Measurements from ENCODE around the gene TMEM208. TPM values are rescaled to one million over a fixed set of nuclear protein-coding genes. Genes with fewer than 3 reads are reported as not detected.

Gene TMEM208
- total and polyA plus RNA-seq, 2 of the 13 experiments (the other 11 are each of a cell fraction or from before 2014, with no cell fraction given), result 58.8 to 72.9 TPM

DNA sequence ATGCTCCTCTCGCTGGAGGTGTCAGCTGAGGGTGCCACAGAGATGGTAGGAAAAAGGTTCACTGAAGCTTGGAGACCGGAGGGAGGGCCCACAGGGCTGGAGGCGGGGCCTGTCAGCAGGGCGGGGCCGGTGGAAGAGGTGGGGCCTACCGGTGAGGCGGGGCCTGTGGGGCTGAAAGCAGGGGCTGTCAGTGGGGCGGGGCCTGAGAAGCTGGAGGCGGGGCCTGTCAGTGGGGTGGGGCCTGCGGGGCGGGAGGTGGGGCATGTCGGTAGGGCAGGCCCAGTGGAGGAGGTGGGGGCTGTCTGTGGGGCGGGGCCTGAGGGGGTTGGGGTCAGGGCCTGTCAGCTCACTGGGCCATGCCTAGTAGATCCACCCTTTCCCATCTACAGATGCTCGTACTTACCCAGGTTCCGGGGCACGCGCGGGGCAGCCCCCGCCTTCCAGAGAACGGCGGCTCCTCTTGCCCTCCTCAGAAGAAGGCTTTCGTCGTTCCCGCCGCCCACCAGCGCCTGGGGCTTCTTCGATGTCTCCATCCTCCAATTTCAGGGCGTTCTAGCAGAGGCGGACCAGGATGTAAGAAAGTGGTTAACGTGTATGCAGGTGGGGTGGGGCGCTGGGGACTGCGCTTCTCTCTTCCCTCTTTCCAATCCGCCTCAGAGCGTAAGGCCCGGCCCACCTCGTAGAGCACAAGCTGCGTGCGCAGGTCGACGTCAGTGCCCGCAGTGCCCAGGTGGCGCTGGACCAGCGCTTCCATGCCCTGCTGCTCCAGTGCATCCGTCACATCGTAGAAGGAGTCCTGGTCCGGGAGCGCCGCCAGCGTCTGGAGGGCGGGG is 9.8 kb downstream of the TMEM208 start (continued):
- TF ChIP-seq KDM4B (CRISPR knock-in tag; IDR thresholded peaks at IDR 0.05) (no peak), ZFP36L2 (CRISPR knock-in tag; IDR thresholded peaks at IDR 0.05) (no peak), ZNF772 (CRISPR knock-in tag; IDR thresholded peaks at IDR 0.05) (no peak), SP140L (CRISPR knock-in tag; IDR thresholded peaks at IDR 0.05; ENCODE audit: borderline replicate concordance) (no peak), ZNF207 (IDR thresholded peaks at IDR 0.05; ENCODE audit: borderline replicate concordance) (no peak)
- TF ChIP-seq, protein P1, sequence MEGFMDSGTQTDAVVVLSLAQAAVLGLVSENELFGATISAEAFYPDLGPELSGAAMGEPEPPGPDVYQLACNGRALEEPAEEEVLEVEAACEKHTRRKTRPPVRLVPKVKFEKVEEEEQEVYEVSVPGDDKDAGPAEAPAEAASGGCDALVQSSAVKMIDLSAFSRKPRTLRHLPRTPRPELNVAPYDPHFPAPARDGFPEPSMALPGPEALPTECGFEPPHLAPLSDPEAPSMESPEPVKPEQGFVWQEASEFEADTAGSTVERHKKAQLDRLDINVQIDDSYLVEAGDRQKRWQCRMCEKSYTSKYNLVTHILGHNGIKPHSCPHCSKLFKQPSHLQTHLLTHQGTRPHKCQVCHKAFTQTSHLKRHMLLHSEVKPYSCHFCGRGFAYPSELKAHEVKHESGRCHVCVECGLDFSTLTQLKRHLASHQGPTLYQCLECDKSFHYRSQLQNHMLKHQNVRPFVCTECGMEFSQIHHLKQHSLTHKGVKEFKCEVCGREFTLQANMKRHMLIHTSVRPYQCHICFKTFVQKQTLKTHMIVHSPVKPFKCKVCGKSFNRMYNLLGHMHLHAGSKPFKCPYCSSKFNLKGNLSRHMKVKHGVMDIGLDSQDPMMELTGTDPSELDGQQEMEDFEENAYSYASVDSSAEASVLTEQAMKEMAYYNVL (CRISPR knock-in tag; IDR thresholded peaks at IDR 0.05; ENCODE audit: borderline replicate concordance), result no peak
- TF ChIP-seq, protein P2, sequence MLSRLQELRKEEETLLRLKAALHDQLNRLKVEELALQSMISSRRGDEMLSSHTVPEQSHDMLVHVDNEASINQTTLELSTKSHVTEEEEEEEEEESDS (CRISPR knock-in tag; IDR thresholded peaks at IDR 0.05; ENCODE audit: borderline replicate concordance), result no peak

DNA sequence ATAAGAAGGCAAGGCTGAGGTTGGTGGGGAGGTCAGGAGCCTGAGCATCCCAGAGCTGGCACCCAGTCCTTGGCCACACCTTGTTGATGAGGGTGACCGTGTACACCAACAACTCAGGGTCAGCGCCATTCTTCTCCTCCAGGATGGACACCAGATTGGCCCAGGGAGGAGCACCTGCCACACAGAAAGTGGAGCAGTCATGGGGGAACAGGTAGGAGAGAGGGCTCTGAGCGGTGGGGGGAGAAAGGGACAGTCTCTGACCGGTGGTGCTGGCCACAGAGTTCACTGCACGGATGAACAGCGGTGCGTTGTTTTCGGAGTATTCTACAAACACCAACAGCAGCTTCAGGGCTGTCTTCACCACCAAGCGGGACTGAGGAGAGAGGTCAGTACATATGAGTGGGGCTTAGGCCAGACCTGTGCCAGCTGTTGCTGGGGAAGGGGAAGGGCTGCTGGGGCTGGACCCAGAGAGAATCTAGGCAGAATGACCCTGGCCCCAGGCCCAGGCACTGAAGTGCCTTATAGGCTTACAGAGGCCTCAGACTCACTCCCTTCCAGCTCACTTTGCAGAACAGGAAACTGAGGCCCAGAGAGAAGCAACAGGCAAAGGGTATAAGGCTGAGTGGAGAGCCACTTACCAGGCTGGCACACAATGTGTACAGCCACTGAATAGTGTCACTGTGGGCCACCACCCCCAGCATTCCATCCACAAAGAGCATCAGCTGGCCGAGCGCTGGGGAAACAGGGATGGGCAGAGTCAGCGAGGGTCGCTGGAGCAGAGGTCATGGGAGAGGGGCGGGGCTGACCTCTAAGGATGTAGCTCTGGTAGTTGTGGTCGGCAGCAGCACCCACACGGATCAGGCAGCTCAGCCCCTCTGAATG is 10.7 kb downstream of the TMEM208 start:
- intact Hi-C loops (cut with micrococcal nuclease; ENCODE audit: unreplicated experiment) (no loop called here), in situ Hi-C loops (cut with HindIII; ENCODE audit: extremely low pct_ligation_motif_present, low pct_unique_long_range_greater_than_20kb) (no loop called here)
- no peaks in the 10 kb centered on the region for H3K27me3 ChIP-seq (ENCODE audit: control insufficient read depth in 1 of 2, insufficient read depth in 2 of 2, low read length in 2 of 2)
- 89% methylated on average over 12 of the region's 16 CpGs for WGBS (ENCODE audit: low lambda C conversion rate)
- no peak for FAIRE-seq
- H3K4me1 ChIP-seq (ENCODE audit: insufficient read depth, low read length), result peaks cover 21% of the 10 kb centered on the region
- no peaks in the 10 kb centered on the region for H3K79me2 ChIP-seq (ENCODE audit: insufficient read depth, low read length)
- no peak for DNase-seq (ENCODE audit: low spot score)
- H3K27ac ChIP-seq (ENCODE audit: extremely low read length, insufficient read depth, low read length), result no peak overlapping the region
- peaks cover 30 to 45% of the 10 kb centered on the region in 2 experiments for H3K36me3 ChIP-seq (replicated peaks in 1 of 2; ENCODE audit: control insufficient read depth in 1 of 2, insufficient read depth in 2 of 2, low read length in 2 of 2)
- TF ChIP-seq ZNF781 (CRISPR knock-in tag; IDR thresholded peaks at IDR 0.05; ENCODE audit: borderline replicate concordance, not compliant biosample characterization), result no peak
- TF ChIP-seq, protein P3, sequence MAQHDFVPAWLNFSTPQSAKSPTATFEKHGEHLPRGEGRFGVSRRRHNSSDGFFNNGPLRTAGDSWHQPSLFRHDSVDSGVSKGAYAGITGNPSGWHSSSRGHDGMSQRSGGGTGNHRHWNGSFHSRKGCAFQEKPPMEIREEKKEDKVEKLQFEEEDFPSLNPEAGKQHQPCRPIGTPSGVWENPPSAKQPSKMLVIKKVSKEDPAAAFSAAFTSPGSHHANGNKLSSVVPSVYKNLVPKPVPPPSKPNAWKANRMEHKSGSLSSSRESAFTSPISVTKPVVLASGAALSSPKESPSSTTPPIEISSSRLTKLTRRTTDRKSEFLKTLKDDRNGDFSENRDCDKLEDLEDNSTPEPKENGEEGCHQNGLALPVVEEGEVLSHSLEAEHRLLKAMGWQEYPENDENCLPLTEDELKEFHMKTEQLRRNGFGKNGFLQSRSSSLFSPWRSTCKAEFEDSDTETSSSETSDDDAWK (CRISPR knock-in tag; IDR thresholded peaks at IDR 0.05), result no peak
- no peak for TF ChIP-seq WIZ (CRISPR knock-in tag; IDR thresholded peaks at IDR 0.05)
- TF ChIP-seq NRL (CRISPR knock-in tag; IDR thresholded peaks at IDR 0.05; ENCODE audit: borderline replicate concordance), result 0 out of 2 replicates have a peak, but pooled peaks have one; percentile 27
- no peak for TF ChIP-seq ZNF441 (CRISPR knock-in tag; IDR thresholded peaks at IDR 0.05; ENCODE audit: borderline replicate concordance)
- H2AFZ ChIP-seq (ENCODE audit: low read length), result no peak overlapping the region
- H3K4me2 ChIP-seq (ENCODE audit: low read depth, low read length), result no peak overlapping the region
- H3K4me3 ChIP-seq (replicated peaks in 1 of 3; ENCODE audit: insufficient read depth in 1 of 3, low read depth in 2 of 3, low read length in 3 of 3), result no peak overlapping the region
- no TSS peak for BruUV-seq (replicated peaks)
- ChIA-PET CTCF (ENCODE audit: low intra/inter-chr PET ratio, low total read pairs) (no interaction called here), POLR2A (interaction anchor here (0.6 to 1.4 kb wide), 3 partner anchors 10 to 30 kb away, joined by 3 to 4 read pairs (median 3); partner anchors contain the start of genes FHOD1 and TMEM208)
- H3K9ac ChIP-seq (ENCODE audit: insufficient read depth, low read depth, low read length), result no peak overlapping the region
- no peaks in the 10 kb centered on the region for H3K9me3 ChIP-seq (ENCODE audit: low read length)
- ATAC-seq, result no peak
- H4K20me1 ChIP-seq (ENCODE audit: insufficient read depth, low read length), result no peaks in the 10 kb centered on the region

Measured in HepG2 (cell line).